NK-92 treated with Interleukin-12 subunit alpha and Interleukin-12 subunit beta, amount 100 ng/mL, for 24 hours (cell line): Measurements from ENCODE around the gene SERINC5.
"Not testable (repeated sequence)": the region's sequence is repeated elsewhere in the genome, so short reads cannot be mapped to it uniquely, and the experiment has no call there.

Experiments used
- DNase-seq: peaks from one replicate; lab custom pipeline; 2025; lab: John Stamatoyannopoulos, UW

The SERINC5 gene

GRCh38 chr5:80227979-80228596, 27.8 kb downstream of the SERINC5 start:
- no peak for DNase-seq

DNA sequence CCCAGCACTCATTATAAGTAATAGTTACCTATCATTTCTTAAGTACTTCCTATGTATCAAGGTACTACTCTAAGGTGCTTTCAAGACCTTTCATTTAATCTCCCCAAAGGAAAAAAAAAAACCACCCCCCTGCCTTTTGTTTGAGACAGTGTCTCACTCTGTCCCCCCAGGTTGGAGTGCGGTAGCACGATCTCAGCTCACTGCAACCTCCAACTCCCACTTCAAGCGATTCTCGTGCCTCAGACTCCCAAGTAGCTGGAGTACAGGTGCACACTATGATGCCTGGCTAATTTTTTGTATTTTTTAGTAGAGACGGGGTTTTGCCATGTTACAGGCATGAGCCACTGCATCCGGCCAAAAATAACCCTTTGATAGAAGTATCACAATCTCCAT, 29.9 kb downstream of the SERINC5 start:
- DNase-seq, result no peak

GRCh38 chr5:80225189-80225933, 30.5 kb downstream of the SERINC5 start:
- no peak for DNase-seq

GRCh38 chr5:80223561-80223960, 32.3 kb downstream of the SERINC5 start:
- DNase-seq, result no peak

DNA sequence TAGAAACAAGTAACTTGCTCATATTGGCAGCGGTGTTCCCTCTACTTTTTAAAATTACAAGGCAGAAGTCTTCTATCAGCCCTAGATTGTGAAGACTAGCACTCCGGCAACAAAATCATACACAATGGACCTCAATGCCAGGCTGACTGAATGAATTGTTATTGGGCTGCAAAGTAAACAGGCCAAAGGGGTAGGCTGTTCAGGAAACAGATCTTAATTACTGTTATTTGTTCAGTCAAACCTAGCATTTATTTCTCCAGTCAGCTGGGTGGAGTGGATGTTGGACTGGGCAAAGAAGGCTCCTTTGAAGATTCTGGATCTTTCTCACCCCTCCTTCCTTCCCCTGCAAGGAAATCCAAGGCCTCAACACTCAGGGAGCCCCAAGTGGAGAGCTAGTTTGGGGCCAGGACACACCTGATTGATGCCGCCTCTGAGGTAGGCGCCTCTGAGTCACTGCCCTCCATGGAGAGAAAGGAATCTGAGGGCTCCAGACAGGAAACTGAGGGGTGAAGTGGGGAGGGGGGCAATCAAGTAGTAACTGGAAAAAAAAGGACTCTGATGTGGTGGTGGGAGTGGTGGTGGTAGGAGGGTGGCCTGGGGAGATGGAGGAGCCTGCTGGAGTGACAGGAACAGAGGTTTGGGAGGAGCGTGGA, 35.5 kb downstream of the SERINC5 start:
- no peak for DNase-seq

GRCh38 chr5:80219391-80219790, 36.5 kb downstream of the SERINC5 start:
- DNase-seq, result no peak

- DNase-seq, result no peak
Measured at GRCh38 chr5:80217667-80218066, 38.2 kb downstream of the SERINC5 start.

DNA sequence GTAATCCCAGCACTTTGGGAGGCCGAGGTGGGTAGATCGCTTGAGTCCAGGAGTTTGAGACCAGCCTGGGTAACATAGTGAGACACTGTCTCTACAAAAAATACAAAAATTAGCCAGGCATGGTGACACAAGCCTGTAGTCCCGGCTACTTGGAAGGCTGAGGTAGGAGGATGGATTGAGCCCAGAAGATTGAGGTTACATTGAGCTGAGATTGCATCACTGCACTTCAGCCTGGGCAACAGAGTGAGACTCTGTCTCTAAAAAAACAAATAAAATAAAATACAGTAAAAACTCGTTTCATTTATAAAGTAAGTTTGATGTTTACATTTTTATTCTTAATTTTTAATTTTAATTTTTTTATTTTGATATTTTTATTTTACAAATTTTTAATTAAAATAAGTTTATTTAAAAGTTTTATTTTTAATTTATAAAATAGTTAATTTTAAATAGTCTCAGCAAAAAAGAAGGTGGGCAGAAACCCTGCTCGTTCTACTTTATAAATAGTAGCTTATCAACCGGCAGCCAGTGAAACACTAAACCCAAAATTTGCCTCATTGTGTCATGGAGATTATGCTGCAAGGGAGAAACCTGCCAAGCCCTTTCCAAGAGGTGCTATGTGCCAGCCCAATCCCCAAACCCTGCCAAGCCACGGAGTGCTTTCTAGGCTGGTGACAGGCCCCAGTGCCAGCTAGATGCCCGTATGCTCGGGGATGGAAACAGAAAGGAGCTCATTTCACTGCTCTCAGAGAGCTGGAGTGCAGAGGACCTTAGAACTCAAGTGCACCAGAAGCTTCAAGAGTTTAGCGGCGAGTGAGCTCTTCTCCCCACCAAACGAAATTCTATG, 38.9 kb downstream of the SERINC5 start:
- DNase-seq, result no peak

DNA sequence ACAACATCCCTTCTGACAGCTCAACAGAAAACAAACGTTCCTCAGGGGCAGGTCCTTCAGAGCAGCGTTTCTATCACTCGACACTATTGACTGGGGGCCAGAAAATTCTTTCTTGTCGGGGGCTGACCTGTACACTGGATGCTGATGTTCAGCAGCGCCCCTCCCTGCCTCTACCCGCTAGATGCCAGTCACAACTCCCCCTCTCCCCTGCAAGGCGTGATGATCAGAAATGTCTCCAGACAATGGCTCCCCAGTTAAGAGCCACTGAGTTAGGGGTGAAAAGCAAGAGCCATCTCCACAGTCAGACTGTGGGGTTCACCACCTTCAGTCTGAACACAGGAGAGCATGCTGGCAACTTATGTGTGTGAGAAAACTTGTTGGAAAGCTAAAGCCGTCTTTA, 39.8 kb downstream of the SERINC5 start:
- DNase-seq, result peak; percentile 27

DNA sequence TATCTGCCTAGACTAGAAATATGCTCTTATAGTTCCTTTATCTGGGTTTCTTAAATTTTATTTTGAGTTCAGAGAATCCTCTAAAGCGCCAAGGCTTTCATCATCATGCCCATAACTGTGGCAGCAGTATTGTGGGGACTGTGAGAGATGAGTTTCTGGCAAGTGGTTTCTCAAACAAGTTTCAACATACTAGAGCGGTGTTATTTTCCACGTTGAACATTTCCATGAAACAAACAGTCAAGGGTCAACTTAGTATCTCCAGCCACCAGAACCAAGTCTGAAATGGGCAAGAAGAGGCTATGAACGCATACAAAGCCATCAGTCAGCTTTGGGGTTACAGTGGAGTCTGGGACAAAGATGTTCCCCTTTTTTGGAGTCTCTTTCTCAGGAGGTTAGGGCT, 40.3 kb downstream of the SERINC5 start:
- DNase-seq, result no peak

DNA sequence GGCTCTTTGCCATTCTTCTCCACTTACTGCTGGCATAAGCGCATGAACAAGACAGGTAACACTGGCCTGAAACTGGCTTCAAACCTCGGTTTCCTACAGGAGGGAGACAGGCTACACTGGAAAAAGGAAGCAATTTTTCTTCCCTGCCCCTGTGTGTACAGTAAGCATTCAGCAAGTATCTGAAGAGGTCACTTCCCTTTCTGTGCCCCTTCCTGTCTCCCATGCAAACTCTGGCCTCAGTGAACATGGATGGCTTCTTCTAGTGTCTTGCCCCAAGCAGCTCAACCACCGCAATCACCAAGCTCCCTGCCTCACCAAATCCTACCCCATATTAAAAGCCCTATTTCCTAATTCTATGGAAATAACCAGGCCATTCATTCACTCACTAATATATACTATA, 42.4 kb downstream of the SERINC5 start:
- no peak for DNase-seq

DNA sequence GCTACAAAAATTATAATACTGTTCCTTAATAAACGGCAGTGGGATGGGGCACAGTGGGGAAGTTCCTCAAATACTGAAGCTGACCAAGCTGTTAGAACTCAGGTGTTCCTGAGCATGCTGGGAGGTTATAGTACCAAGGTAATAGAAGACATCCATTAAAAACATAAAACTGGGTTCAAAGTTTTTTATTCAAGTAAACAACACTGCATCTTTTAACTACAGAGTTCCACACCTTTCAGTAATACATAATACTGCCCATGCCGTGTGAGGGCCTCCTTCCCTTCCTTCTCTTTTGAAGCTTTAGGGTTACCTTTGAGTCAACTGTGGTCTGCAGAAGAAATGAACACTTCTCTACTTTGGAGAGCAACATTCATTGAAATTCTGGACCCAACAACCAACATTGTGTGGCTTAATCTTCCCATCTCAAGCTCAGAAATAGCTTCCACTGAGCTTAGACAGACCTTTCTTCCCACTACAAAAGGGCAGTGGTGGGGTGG, 43.6 kb downstream of the SERINC5 start:
- no peak for DNase-seq

DNA sequence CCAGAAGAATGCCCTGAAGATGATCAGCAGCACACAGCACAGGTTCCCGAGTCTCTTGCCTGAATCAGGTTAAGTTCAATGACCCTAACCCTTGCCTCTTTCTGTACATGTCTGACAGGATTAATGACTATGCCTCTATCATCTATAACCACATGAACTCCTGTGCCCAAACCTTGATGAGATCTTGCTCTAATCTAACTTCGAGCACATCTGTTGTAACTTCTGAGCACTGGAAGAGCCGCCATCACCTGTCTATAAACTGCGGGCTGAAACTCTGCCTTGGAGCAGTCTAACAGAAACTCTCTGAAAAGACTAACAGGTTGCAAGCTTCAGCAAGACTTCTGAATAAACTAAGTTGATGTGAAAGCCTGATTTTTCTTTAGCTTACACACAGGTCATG, 44.5 kb downstream of the SERINC5 start:
- no peak for DNase-seq

GRCh38 chr5:80210014-80210413, 45.8 kb downstream of the SERINC5 start:
- no peak for DNase-seq

DNA sequence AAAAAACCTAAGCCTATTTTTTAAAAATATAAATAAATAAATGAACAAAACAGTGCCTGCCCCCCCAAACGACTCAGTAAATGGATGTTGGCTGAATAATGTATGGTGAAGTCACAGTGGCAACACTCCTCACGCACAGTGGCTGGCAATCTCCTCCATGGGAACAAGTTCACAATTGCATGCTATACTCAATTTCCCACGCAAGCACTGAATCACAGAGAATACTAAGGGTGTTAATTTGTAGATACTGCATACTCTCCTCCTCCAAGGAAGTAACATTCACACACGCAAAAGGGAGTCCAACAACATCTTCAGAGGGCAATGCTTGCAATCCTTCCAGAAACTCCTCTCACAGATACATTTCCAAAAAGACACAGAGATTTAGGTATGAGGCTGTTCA, 47.5 kb downstream of the SERINC5 start:
- no peak for DNase-seq

DNA sequence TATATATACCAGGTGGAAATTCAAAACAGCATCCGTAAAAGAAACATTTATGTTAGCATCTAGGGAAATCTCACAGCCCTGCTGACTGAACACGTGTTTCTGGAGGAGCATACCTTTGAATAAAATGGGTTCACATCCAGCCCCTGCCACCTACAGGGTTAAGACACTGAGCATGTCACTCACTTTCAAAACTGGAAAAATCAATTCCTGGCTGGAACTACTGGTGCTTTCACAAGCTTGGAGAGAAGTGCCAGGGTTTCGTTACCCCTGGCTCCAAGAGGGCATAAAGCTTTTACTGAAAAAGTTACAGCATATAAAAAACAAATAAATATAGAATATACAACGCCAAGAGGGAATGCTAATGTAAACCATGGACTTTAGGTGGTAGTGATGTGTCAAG, 48.0 kb downstream of the SERINC5 start:
- DNase-seq, result no peak

- DNase-seq, result no peak
Measured at GRCh38 chr5:80206282-80206681, 49.6 kb downstream of the SERINC5 start.

DNA sequence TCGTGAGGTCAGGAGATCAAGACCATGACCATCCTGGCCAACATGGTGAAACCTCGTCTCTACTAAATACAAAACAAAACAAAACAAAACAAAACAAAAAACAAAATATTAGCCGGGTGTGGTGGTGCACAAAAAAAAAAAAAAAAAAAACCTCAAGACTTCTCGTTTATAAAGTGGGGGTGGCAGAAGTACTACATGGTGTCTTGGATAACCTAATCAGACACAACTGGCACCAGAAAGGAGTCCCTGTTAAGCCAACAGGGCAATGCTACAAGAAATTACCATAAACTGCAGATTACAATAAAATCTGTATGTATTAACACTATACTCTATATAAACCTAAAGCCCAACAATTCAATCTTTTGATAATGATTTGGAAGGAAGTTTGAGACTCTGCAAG, 50.0 kb downstream of the SERINC5 start:
- no peak for DNase-seq

GRCh38 chr5:80204808-80205614, 50.8 kb downstream of the SERINC5 start:
- no peak for DNase-seq

DNA sequence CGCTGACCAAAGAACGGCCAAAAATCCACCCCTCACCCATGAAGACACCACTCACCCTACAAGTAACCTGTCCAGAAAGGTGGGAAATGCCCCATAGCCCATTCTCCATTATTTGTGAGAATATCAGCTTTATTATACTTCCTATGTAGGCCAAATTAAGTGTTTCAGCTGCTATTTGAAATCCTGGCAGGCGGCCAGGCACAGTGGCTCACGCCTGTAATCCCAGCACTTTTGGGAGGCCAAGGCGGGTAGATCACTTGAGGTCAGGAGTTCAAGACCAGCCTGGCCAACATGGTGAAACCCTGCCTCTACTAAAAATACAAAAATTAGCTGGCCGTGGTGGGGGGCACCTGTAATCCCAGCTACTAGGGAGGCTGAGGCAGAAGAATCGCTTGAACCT, 54.1 kb downstream of the SERINC5 start:
- not testable (repeated sequence) for DNase-seq

DNA sequence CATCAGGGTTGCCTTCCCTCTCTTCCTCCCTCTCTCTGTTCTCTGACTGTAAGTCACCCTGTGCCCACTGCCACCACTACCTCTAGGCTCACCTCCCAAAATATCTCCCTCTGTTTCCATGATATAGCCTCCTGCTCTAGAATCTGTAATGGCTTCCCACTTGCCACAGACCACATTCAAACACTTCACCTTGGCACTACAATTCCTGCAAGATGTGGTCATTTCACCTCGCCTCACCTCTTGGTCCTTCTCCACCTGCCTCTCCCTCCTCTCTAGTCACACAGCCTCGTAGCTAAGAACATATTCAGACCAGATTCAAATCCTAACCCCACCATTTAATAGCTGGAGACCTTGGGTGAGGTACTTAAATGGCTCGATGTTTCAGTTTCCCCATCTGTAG, 56.9 kb downstream of the SERINC5 start:
- no peak for DNase-seq
